ENCODE measurements around the gene OPRD1.
"Not testable (repeated sequence)": the region's sequence is repeated elsewhere in the genome, so short reads cannot be mapped to it uniquely, and the experiment has no call there.

Gene OPRD1

GRCh38 chr1:28812669-28813468, 899 bp downstream of the OPRD1 start:
- no peak for TF ChIP-seq CTCF (conservative IDR thresholded peaks at IDR 0.05; ENCODE audit: control insufficient read depth, insufficient read depth, low read depth, low read length)
- DNase-seq (ENCODE audit: low read depth) = no peak
- H3K4me3 ChIP-seq (ENCODE audit: control insufficient read depth, low read depth, low read length) = no peak overlapping the region

- TF ChIP-seq CTCF (conservative IDR thresholded peaks at IDR 0.05; ENCODE audit: control insufficient read depth, insufficient read depth, low read depth, low read length) = no peak
- no peak overlapping the region for H3K4me3 ChIP-seq (ENCODE audit: control insufficient read depth, low read depth, low read length)
- no peak for DNase-seq (ENCODE audit: low read depth)
These were observed 2.0 kb downstream of the OPRD1 start for GRCh38 chr1:28813931-28814465.

GRCh38 chr1:28815533-28816185, 3.7 kb downstream of the OPRD1 start:
- no peak for TF ChIP-seq CTCF (conservative IDR thresholded peaks at IDR 0.05; ENCODE audit: control insufficient read depth, insufficient read depth, low read depth, low read length)
- no peak overlapping the region for H3K4me3 ChIP-seq (ENCODE audit: control insufficient read depth, low read depth, low read length)
- no peak for DNase-seq (ENCODE audit: low read depth)

GRCh38 chr1:28817133-28817532, 5.2 kb downstream of the OPRD1 start:
- TF ChIP-seq CTCF (conservative IDR thresholded peaks at IDR 0.05; ENCODE audit: control insufficient read depth, insufficient read depth, low read depth, low read length) = no peak
- H3K4me3 ChIP-seq (ENCODE audit: control insufficient read depth, low read depth, low read length) = no peak overlapping the region
- DNase-seq (ENCODE audit: low read depth) = no peak

GRCh38 chr1:28819020-28819419, 7.0 kb downstream of the OPRD1 start:
- H3K4me3 ChIP-seq (ENCODE audit: control insufficient read depth, low read depth, low read length) = no peak overlapping the region
- DNase-seq (ENCODE audit: low read depth) = no peak
- TF ChIP-seq CTCF (conservative IDR thresholded peaks at IDR 0.05; ENCODE audit: control insufficient read depth, insufficient read depth, low read depth, low read length) = no peak

GRCh38 chr1:28822799-28823198, 10.8 kb downstream of the OPRD1 start:
- TF ChIP-seq CTCF (conservative IDR thresholded peaks at IDR 0.05; ENCODE audit: control insufficient read depth, insufficient read depth, low read depth, low read length) = no peak
- no peak overlapping the region for H3K4me3 ChIP-seq (ENCODE audit: control insufficient read depth, low read depth, low read length)
- DNase-seq (ENCODE audit: low read depth) = no peak

- DNase-seq (ENCODE audit: low read depth) = peak; percentile 18
These were observed 12.1 kb downstream of the OPRD1 start for GRCh38 chr1:28824061-28824460.

GRCh38 chr1:28828227-28828858, 16.4 kb downstream of the OPRD1 start:
- not testable (repeated sequence) for H3K4me3 ChIP-seq (ENCODE audit: control insufficient read depth, low read depth, low read length); DNase-seq (ENCODE audit: low read depth)

More at GRCh38 chr1:28824061-28824460, 12.1 kb downstream of the OPRD1 start:
- H3K4me3 ChIP-seq (ENCODE audit: control insufficient read depth, low read depth, low read length) = not testable (repeated sequence)

Measured in fibroblast of mammary gland (primary cell).